ENCODE results near the gene MROH2A. TPM values are rescaled to one million over a fixed set of nuclear protein-coding genes. Genes with fewer than 3 reads are reported as not detected.

The MROH2A gene
- total and polyA plus RNA-seq, 5 donors, result not detected

- peak in 1 of 2 donors; percentile 27 for ATAC-seq
These were observed 44.9 kb downstream of the MROH2A start for GRCh38 chr2:233822781-233823730.

GRCh38 chr2:233823731-233824121 is 45.6 kb downstream of the MROH2A start:
- peak in 1 of 3 donors; percentile 30 for DNase-seq

More at GRCh38 chr2:233822781-233823730, 44.9 kb downstream of the MROH2A start:
- Histone ChIP-seq H3K4me1 (ENCODE audit: control insufficient read depth, insufficient read depth, low read length) (no peaks in the 10 kb centered on the region), H3K9me3 (ENCODE audit: control insufficient read depth, low read length) (no peaks in the 10 kb centered on the region), H3K4me3 (ENCODE audit: low read length) (no peak overlapping the region), H3K27ac (ENCODE audit: low read length) (no peak overlapping the region), H3K27me3 (ENCODE audit: control insufficient read depth, insufficient read depth) (no peaks in the 10 kb centered on the region)
- intact Hi-C loops (cut with DNase I), result no loop called here
- DNase-seq, result peak in 2 of 3 donors; percentile 25 to 37
- WGBS, result 77% methylated on average over 25 of the region's 25 CpGs

GRCh38 chr2:233824373-233824772 is 46.2 kb downstream of the MROH2A start:
- no peaks in the 10 kb centered on the region for H3K9me3 ChIP-seq (ENCODE audit: control insufficient read depth, low read length)
- ATAC-seq, result no peak
- H3K4me1 ChIP-seq (ENCODE audit: control insufficient read depth, insufficient read depth, low read length), result no peaks in the 10 kb centered on the region
- no peak overlapping the region for H3K4me3 ChIP-seq (ENCODE audit: low read length)
- whole genome bisulfite sequencing, result 67% methylated on average over 7 of the region's 7 CpGs
- no peak overlapping the region for H3K27ac ChIP-seq (ENCODE audit: low read length)
- DNase-seq, result peak in 1 of 3 donors; percentile 5
- intact Hi-C loops (cut with DNase I), result no loop called here
- no peaks in the 10 kb centered on the region for H3K27me3 ChIP-seq (ENCODE audit: control insufficient read depth, insufficient read depth)

More at GRCh38 chr2:233823731-233824121, 45.6 kb downstream of the MROH2A start:
- Histone ChIP-seq H3K27me3 (ENCODE audit: control insufficient read depth, insufficient read depth) (no peaks in the 10 kb centered on the region), H3K4me3 (ENCODE audit: low read length) (no peak overlapping the region), H3K27ac (ENCODE audit: low read length) (no peak overlapping the region), H3K9me3 (ENCODE audit: control insufficient read depth, low read length) (no peaks in the 10 kb centered on the region), H3K4me1 (ENCODE audit: control insufficient read depth, insufficient read depth, low read length) (no peaks in the 10 kb centered on the region)
- 87% methylated on average over 8 of the region's 8 CpGs for WGBS
- no peak for ATAC-seq
- intact Hi-C loops (cut with DNase I), result no loop called here

- Histone ChIP-seq H3K4me3 (ENCODE audit: low read length) (no peak overlapping the region), H3K4me1 (ENCODE audit: control insufficient read depth, insufficient read depth, low read length) (no peaks in the 10 kb centered on the region), H3K27ac (ENCODE audit: low read length) (no peak overlapping the region), H3K27me3 (ENCODE audit: control insufficient read depth, insufficient read depth) (no peaks in the 10 kb centered on the region), H3K9me3 (ENCODE audit: control insufficient read depth, low read length) (no peaks in the 10 kb centered on the region)
- intact Hi-C loops (cut with DNase I), result no loop called here
- DNase-seq (peak in 1 of 3 donors; percentile 32), ATAC-seq (peak; percentile 19 to 35)
- 79% methylated on average over 24 of the region's 24 CpGs for WGBS
These were observed 50.5 kb downstream of the MROH2A start for GRCh38 chr2:233828546-233829192.

GRCh38 chr2:233829193-233830110 is 51.3 kb downstream of the MROH2A start:
- Histone ChIP-seq H3K4me3 (ENCODE audit: low read length) (no peak overlapping the region), H3K4me1 (ENCODE audit: control insufficient read depth, insufficient read depth, low read length) (no peaks in the 10 kb centered on the region), H3K27ac (ENCODE audit: low read length) (no peak overlapping the region), H3K9me3 (ENCODE audit: control insufficient read depth, low read length) (no peaks in the 10 kb centered on the region), H3K27me3 (ENCODE audit: control insufficient read depth, insufficient read depth) (no peaks in the 10 kb centered on the region)
- DNase-seq (peak in 1 of 3 donors; percentile 16), ATAC-seq (no peak)
- intact Hi-C loops (cut with DNase I), result no loop called here
- WGBS, result 83% methylated on average over 15 of the region's 15 CpGs

GRCh38 chr2:233830111-233830802 is 52.1 kb downstream of the MROH2A start:
- intact Hi-C loops (cut with DNase I), result no loop called here
- WGBS, result 89% methylated on average over 6 of the region's 6 CpGs
- Histone ChIP-seq H3K27ac (ENCODE audit: low read length) (no peak overlapping the region), H3K4me1 (ENCODE audit: control insufficient read depth, insufficient read depth, low read length) (no peaks in the 10 kb centered on the region), H3K4me3 (ENCODE audit: low read length) (no peak overlapping the region), H3K27me3 (ENCODE audit: control insufficient read depth, insufficient read depth) (no peaks in the 10 kb centered on the region), H3K9me3 (ENCODE audit: control insufficient read depth, low read length) (no peaks in the 10 kb centered on the region)
- ATAC-seq (no peak), DNase-seq (no peak)

- peak in 1 of 2 donors; percentile 11 for ATAC-seq
- Histone ChIP-seq H3K9me3 (ENCODE audit: control insufficient read depth, low read length) (no peaks in the 10 kb centered on the region), H3K27me3 (ENCODE audit: control insufficient read depth, insufficient read depth) (no peaks in the 10 kb centered on the region), H3K27ac (ENCODE audit: low read length) (no peak overlapping the region), H3K4me1 (ENCODE audit: control insufficient read depth, insufficient read depth, low read length) (no peaks in the 10 kb centered on the region), H3K4me3 (ENCODE audit: low read length) (no peak overlapping the region)
- DNase-seq, result peak in 1 of 3 donors; percentile 40
- WGBS, result 80% methylated on average over 14 of the region's 14 CpGs
- intact Hi-C loops (cut with DNase I), result no loop called here
These were observed 53.0 kb downstream of the MROH2A start for GRCh38 chr2:233831011-233831721.

GRCh38 chr2:233831861-233832260 is 53.7 kb downstream of the MROH2A start:
- ATAC-seq (no peak), DNase-seq (no peak)
- H3K4me3 ChIP-seq (ENCODE audit: low read length), result no peak overlapping the region
- H3K27me3 ChIP-seq (ENCODE audit: control insufficient read depth, insufficient read depth), result no peaks in the 10 kb centered on the region
- no peaks in the 10 kb centered on the region for H3K4me1 ChIP-seq (ENCODE audit: control insufficient read depth, insufficient read depth, low read length)
- H3K27ac ChIP-seq (ENCODE audit: low read length), result no peak overlapping the region
- intact Hi-C loops (cut with DNase I), result no loop called here
- H3K9me3 ChIP-seq (ENCODE audit: control insufficient read depth, low read length), result no peaks in the 10 kb centered on the region
- WGBS, result 95% methylated on average over 6 of the region's 6 CpGs

- Histone ChIP-seq H3K9me3 (ENCODE audit: control insufficient read depth, low read length) (no peaks in the 10 kb centered on the region), H3K4me3 (ENCODE audit: low read length) (no peak overlapping the region), H3K4me1 (ENCODE audit: control insufficient read depth, insufficient read depth, low read length) (no peaks in the 10 kb centered on the region), H3K27ac (ENCODE audit: low read length) (no peak overlapping the region), H3K27me3 (ENCODE audit: control insufficient read depth, insufficient read depth) (no peaks in the 10 kb centered on the region)
- WGBS, result 73% methylated on average over 9 of the region's 9 CpGs
- ATAC-seq (no peak), DNase-seq (no peak)
- intact Hi-C loops (cut with DNase I), result no loop called here
These were observed 54.3 kb downstream of the MROH2A start for GRCh38 chr2:233832414-233832813.

All from right cardiac atrium (tissue), 5 donors.